H7 (cell line): ENCODE results near the gene ANKRD13D. TPM values are rescaled to one million over a fixed set of nuclear protein-coding genes. Genes with fewer than 3 reads are reported as not detected.

ENCODE experiments used
- DNase-seq: peaks from one replicate; pipeline ENCODE4 v3.0.0; 2012
- H3K27me3 ChIP-seq: 2 replicates; pipeline ENCODE4 v1.6.0; 2011; ENCODE audit warnings: mild to moderate bottlenecking, low read length; ENCODE audit not compliant: control insufficient read depth, insufficient read depth
- H3K36me3 ChIP-seq: replicated peaks from 2 replicates; pipeline ENCODE4 v1.5.1; 2011; ENCODE audit warnings: low read length; ENCODE audit not compliant: control insufficient read depth, insufficient read depth
- H3K4me3 ChIP-seq: 2 replicates; pipeline ENCODE4 v1.5.1; 2011; ENCODE audit warnings: low read depth, mild to moderate bottlenecking, control low read depth, low read length, moderate library complexity; ENCODE audit not compliant: insufficient read depth
- total RNA-seq: library from RNA; depleted of rRNA; stranded (reverse); fragments of >200 nt; shearing (Covaris generic); gene quantifications from 2 replicates; pipeline ENCODE4 v1.2.3, GENCODE V29; 2014

Gene ANKRD13D
- total RNA-seq, 1 experiment from 2014 or later = 32.2 TPM

GRCh38 chr11:67267188-67268080 lies 21.7 kb upstream of the ANKRD13D start:
- Histone ChIP-seq H3K36me3 (peaks cover 5% of the 10 kb centered on the region), H3K4me3 (peak overlapping the region; percentile 75), H3K27me3 (peaks cover 2% of the 10 kb centered on the region)
- peak; percentile 32 for DNase-seq

- no peak overlapping the region for H3K4me3 ChIP-seq
- DNase-seq = peak; percentile 35
Measured at GRCh38 chr11:67268081-67268961, 20.8 kb upstream of the ANKRD13D start.

GRCh38 chr11:67268962-67269268 lies 20.2 kb upstream of the ANKRD13D start:
- peaks cover 2% of the 10 kb centered on the region; the same call in 1 of the 2 replicates for H3K27me3 ChIP-seq
- peak; percentile 42 for DNase-seq
- no peak overlapping the region for H3K4me3 ChIP-seq
- H3K36me3 ChIP-seq = peaks cover 5% of the 10 kb centered on the region

More at GRCh38 chr11:67268081-67268961, 20.8 kb upstream of the ANKRD13D start:
- peaks cover 5% of the 10 kb centered on the region for H3K36me3 ChIP-seq
- H3K27me3 ChIP-seq = peaks cover 2% of the 10 kb centered on the region; the same call in 1 of the 2 replicates

GRCh38 chr11:67269401-67270255 lies 19.5 kb upstream of the ANKRD13D start:
- DNase-seq = peak; percentile 51
- peaks cover 5% of the 10 kb centered on the region for H3K36me3 ChIP-seq
- no peak overlapping the region for H3K4me3 ChIP-seq
- H3K27me3 ChIP-seq = peaks cover 2% of the 10 kb centered on the region; the same call in 1 of the 2 replicates

- DNase-seq = peak; percentile 92
- Histone ChIP-seq H3K36me3 (peaks cover 5% of the 10 kb centered on the region), H3K27me3 (peaks cover 1% of the 10 kb centered on the region; the same call in 1 of the 2 replicates), H3K4me3 (no peak overlapping the region)
Measured at GRCh38 chr11:67270256-67271204, 18.6 kb upstream of the ANKRD13D start.

GRCh38 chr11:67271205-67271540 lies 17.9 kb upstream of the ANKRD13D start:
- no peak for DNase-seq
- peaks cover 5% of the 10 kb centered on the region for H3K36me3 ChIP-seq
- no peaks in the 10 kb centered on the region for H3K27me3 ChIP-seq
- H3K4me3 ChIP-seq = no peak overlapping the region

GRCh38 chr11:67271541-67272284 lies 17.4 kb upstream of the ANKRD13D start:
- Histone ChIP-seq H3K4me3 (no peak overlapping the region), H3K27me3 (no peaks in the 10 kb centered on the region), H3K36me3 (peaks cover 5% of the 10 kb centered on the region)
- peak; percentile 60 for DNase-seq

- peak; percentile 44 for DNase-seq
- Histone ChIP-seq H3K36me3 (peaks cover 4% of the 10 kb centered on the region; the same call in 1 of the 2 replicates), H3K27me3 (no peaks in the 10 kb centered on the region), H3K4me3 (no peak overlapping the region)
Measured at GRCh38 chr11:67272327-67273259, 16.5 kb upstream of the ANKRD13D start.

- Histone ChIP-seq H3K36me3 (0 out of 2 replicates have a peak, but pooled peaks cover 2% of the 10 kb centered on the region), H3K4me3 (no peak overlapping the region), H3K27me3 (no peaks in the 10 kb centered on the region)
- DNase-seq = peak; percentile 71
Measured at GRCh38 chr11:67273260-67273990, 15.7 kb upstream of the ANKRD13D start.

- Histone ChIP-seq H3K27me3 (no peaks in the 10 kb centered on the region), H3K36me3 (peaks cover 3% of the 10 kb centered on the region), H3K4me3 (no peak overlapping the region)
- DNase-seq = peak; percentile 46
Measured at GRCh38 chr11:67274768-67275605, 14.1 kb upstream of the ANKRD13D start.
